ENCODE results near the gene ACTL7B. TPM values are rescaled to one million over a fixed set of nuclear protein-coding genes. Genes with fewer than 3 reads are reported as not detected.

Gene ACTL7B
- total RNA-seq, 2 donors from 2014 or later, result 0.26 TPM; not detected in 1

GRCh38 chr9:108836781-108837180 lies 19.0 kb downstream of the ACTL7B start:
- Histone ChIP-seq H3K27me3 (no peaks in the 10 kb centered on the region), H3K27ac (no peak overlapping the region), H3K4me1 (no peaks in the 10 kb centered on the region), H3K4me3 (no peak overlapping the region), H3K36me3 (replicated peaks in 1 of 2; ENCODE audit: insufficient read depth in 1 of 2, low read depth in 2 of 2) (no peaks in the 10 kb centered on the region), H3K9me3 (no peaks in the 10 kb centered on the region)
- intact Hi-C loops (cut with DNase I), result no loop called here
- ATAC-seq (no peak), DNase-seq (no peak)
- 65 to 66% methylated on average over 5 of the region's 5 CpGs for WGBS, 2 donors
- no peak for TF ChIP-seq POLR2A (IDR thresholded peaks at IDR 0.05)
- TF ChIP-seq, protein P1, sequence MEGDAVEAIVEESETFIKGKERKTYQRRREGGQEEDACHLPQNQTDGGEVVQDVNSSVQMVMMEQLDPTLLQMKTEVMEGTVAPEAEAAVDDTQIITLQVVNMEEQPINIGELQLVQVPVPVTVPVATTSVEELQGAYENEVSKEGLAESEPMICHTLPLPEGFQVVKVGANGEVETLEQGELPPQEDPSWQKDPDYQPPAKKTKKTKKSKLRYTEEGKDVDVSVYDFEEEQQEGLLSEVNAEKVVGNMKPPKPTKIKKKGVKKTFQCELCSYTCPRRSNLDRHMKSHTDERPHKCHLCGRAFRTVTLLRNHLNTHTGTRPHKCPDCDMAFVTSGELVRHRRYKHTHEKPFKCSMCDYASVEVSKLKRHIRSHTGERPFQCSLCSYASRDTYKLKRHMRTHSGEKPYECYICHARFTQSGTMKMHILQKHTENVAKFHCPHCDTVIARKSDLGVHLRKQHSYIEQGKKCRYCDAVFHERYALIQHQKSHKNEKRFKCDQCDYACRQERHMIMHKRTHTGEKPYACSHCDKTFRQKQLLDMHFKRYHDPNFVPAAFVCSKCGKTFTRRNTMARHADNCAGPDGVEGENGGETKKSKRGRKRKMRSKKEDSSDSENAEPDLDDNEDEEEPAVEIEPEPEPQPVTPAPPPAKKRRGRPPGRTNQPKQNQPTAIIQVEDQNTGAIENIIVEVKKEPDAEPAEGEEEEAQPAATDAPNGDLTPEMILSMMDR (IDR thresholded peaks at IDR 0.05), result no peak

- 79 to 84% methylated on average over 6 to 9 of the region's 9 CpGs for WGBS, 2 donors
- Histone ChIP-seq H3K27me3 (no peaks in the 10 kb centered on the region), H3K4me1 (no peaks in the 10 kb centered on the region), H3K9me3 (no peaks in the 10 kb centered on the region), H3K27ac (no peak overlapping the region), H3K36me3 (replicated peaks in 1 of 2; ENCODE audit: insufficient read depth in 1 of 2, low read depth in 2 of 2) (no peaks in the 10 kb centered on the region), H3K4me3 (no peak overlapping the region)
- ATAC-seq (no peak), DNase-seq (no peak)
- intact Hi-C loops (cut with DNase I), result no loop called here
- TF ChIP-seq, protein P1 (IDR thresholded peaks at IDR 0.05), result no peak
- TF ChIP-seq POLR2A (IDR thresholded peaks at IDR 0.05), result no peak
Measured at GRCh38 chr9:108836319-108836718, 19.5 kb downstream of the ACTL7B start.

DNA sequence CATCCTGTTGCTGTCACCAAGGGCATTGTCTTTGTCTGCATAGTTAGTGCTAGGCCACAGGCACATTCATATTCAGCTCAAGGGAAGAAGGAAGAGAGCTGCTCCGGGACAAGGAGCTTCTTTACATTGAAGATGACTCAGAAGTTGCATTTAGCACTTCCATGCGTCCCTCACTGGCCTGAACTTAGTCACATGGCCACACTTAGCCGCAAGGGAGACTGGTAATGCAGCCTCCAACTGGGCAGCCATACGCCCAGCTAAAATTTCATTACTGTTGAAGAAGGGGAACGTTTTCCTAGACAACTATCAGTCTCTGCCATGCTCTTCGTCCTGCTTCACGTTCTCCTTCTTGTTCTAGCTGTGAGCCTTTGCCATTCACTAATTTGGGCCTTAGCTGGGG lies 20.0 kb downstream of the ACTL7B start:
- TF ChIP-seq, protein P1 (IDR thresholded peaks at IDR 0.05), result no peak
- no peak for TF ChIP-seq POLR2A (IDR thresholded peaks at IDR 0.05)
- intact Hi-C loops (cut with DNase I), result no loop called here
- no peak overlapping the region for H3K27ac ChIP-seq
- H3K4me3 ChIP-seq, result no peak overlapping the region
- 69 to 73% methylated on average over 7 of the region's 7 CpGs for WGBS, 2 donors
- no peak for ATAC-seq
- no peaks in the 10 kb centered on the region for H3K9me3 ChIP-seq
- H3K4me1 ChIP-seq, result no peaks in the 10 kb centered on the region
- no peak for DNase-seq
- no peaks in the 10 kb centered on the region for H3K36me3 ChIP-seq (replicated peaks in 1 of 2; ENCODE audit: insufficient read depth in 1 of 2, low read depth in 2 of 2)
- no peaks in the 10 kb centered on the region for H3K27me3 ChIP-seq

DNA sequence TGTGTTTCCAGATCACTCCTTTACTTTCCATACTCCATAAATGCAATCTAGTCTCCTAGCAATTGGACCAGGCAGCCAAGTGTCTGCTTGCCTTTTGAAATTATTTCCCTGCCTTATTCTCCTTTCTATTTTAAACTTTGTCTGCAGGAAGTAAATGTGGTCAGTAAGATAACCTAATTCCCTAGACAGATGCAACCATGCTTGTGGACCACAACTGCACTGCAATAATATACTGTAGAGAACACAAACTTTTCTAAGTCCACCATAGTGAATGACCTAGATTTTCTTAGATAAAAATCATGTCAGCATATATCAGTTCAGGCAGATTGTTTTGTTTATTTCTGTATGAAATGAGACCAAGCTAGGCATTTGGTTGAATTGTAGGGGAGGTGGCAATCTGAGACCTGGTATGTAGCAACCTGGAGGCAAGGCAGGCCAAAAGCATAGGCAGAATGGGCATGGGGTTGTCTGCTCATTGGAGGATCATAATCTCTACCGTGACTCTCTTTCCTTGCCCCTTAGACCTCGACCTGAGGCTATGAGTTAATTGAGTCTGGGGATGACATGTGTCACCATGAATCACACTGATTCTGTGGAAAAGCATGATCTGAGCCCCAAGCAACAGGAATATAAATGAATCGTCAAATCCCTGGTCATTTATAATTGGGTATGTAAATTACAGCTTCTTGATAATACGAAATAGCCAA lies 20.7 kb downstream of the ACTL7B start:
- Histone ChIP-seq H3K9me3 (no peaks in the 10 kb centered on the region), H3K4me1 (no peaks in the 10 kb centered on the region), H3K27me3 (no peaks in the 10 kb centered on the region), H3K27ac (no peak overlapping the region), H3K4me3 (no peak overlapping the region), H3K36me3 (replicated peaks in 1 of 2; ENCODE audit: insufficient read depth in 1 of 2, low read depth in 2 of 2) (no peaks in the 10 kb centered on the region)
- 37 to 54% methylated on average over 4 of the region's 4 CpGs for whole genome bisulfite sequencing, 2 donors
- TF ChIP-seq, protein P1 (IDR thresholded peaks at IDR 0.05), result no peak
- no peak for TF ChIP-seq POLR2A (IDR thresholded peaks at IDR 0.05)
- intact Hi-C loops (cut with DNase I), result no loop called here
- no peak for DNase-seq
- ATAC-seq, result no peak

DNA sequence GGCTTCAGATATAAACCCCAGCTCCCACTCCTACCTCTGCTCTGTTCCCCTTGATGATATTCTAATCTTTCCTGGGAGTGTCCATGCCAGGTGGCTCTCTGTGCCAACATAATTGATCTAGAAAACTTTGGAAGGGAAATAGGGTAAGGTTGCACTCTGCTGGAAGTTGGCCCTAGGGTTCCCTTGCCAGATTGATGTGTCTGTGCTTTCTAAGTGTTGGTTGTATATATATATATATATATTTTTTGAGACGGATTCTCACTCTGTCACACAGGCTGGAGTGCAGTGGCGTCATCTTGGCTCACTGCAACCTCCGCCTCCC lies 23.6 kb downstream of the ACTL7B start:
- ATAC-seq (no peak), DNase-seq (no peak)
- Histone ChIP-seq H3K27me3 (no peaks in the 10 kb centered on the region), H3K4me3 (no peak overlapping the region), H3K4me1 (no peaks in the 10 kb centered on the region), H3K36me3 (replicated peaks in 1 of 2; ENCODE audit: insufficient read depth in 1 of 2, low read depth in 2 of 2) (no peaks in the 10 kb centered on the region), H3K9me3 (no peaks in the 10 kb centered on the region), H3K27ac (no peak overlapping the region)
- intact Hi-C loops (cut with DNase I), result no loop called here
- TF ChIP-seq, protein P1 (IDR thresholded peaks at IDR 0.05), result no peak
- TF ChIP-seq POLR2A (IDR thresholded peaks at IDR 0.05), result no peak
- WGBS, 2 donors, result 77 to 96% methylated on average over 3 of the region's 3 CpGs

All from body of pancreas (tissue), 4 donors.